ENCODE results near the gene DHX29.

Gene DHX29

DNA sequence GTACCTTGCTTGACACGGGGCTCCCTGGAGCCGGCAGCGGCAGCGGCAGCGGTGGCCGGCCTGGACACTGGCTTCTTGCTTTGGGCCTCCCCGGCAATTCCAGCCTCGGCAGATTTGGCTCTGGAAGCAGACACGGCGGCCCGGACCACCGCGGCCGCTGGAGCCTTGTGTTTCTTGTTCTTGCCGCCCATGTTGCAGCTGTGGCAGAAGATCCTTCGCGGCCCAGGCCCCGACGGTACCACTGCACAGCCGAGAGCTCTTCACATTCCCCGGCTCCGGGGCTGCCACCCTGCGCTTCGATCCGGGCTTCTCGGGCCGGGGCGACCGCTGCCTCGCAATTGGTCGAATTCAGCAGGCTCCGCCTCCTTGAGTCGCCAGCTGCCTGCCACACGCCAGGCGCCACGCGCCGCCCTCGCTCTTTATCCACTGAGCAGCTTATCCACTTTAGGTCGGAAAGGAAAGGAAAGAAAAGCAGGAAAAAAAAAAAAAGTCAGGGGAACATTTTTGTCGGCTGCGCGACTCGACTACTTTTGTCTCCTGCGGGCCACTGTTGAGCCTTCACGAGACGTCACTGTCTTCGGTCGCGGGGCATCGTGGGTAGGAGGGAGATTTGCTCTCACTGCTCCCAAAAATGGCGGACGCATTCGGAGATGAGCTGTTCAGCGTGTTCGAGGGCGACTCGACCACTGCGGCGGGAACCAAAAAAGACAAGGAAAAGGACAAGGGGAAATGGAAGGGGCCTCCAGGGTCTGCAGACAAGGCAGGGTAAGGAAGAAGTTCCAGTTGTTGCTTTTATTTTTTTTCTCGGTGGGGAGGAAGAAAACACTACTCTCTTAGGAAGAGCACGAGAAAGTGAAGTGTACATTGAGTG, at the start of gene DHX29, which contains the start of gene MTREX:
Gene DHX29, minus strand, starts transcription at position 312 of the 871 bp plus-strand sequence. Its CDS starts 121 bp downstream, at position 191.
Gene MTREX, plus strand, starts transcription at position 607 of the 871 bp plus-strand sequence. Its CDS starts 25 bp downstream, at position 632.
- TF ChIP-seq CEBPB (IDR thresholded peaks at IDR 0.05) (no peak), CREB1 (IDR thresholded peaks at IDR 0.05; ENCODE audit: low read depth) (peak; percentile 77), EP300 (IDR thresholded peaks at IDR 0.05; ENCODE audit: borderline replicate concordance) (no peak), FOXM1 (IDR thresholded peaks at IDR 0.05; ENCODE audit: borderline replicate concordance, low read depth) (no peak), YY1 (IDR thresholded peaks at IDR 0.05; ENCODE audit: low read depth) (peak; percentile 95), EGR1 (IDR thresholded peaks at IDR 0.05) (no peak), TCF12 (IDR thresholded peaks at IDR 0.05; ENCODE audit: low read depth) (0 out of 2 replicates have a peak, but pooled peaks have one; percentile 34), RAD21 (IDR thresholded peaks at IDR 0.05; ENCODE audit: low read depth) (no peak), NFIC (IDR thresholded peaks at IDR 0.05) (no peak), TAF1 (IDR thresholded peaks at IDR 0.05; ENCODE audit: low read depth) (peak; percentile 77), ZBTB7A (IDR thresholded peaks at IDR 0.05; ENCODE audit: low read depth) (no peak), TEAD4 (IDR thresholded peaks at IDR 0.05) (0 out of 2 replicates have a peak, but pooled peaks have one; percentile 33)
- TF ChIP-seq, protein P1, sequence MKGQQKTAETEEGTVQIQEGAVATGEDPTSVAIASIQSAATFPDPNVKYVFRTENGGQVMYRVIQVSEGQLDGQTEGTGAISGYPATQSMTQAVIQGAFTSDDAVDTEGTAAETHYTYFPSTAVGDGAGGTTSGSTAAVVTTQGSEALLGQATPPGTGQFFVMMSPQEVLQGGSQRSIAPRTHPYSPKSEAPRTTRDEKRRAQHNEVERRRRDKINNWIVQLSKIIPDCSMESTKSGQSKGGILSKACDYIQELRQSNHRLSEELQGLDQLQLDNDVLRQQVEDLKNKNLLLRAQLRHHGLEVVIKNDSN (IDR thresholded peaks at IDR 0.05), result no peak
- TF ChIP-seq, protein P2, sequence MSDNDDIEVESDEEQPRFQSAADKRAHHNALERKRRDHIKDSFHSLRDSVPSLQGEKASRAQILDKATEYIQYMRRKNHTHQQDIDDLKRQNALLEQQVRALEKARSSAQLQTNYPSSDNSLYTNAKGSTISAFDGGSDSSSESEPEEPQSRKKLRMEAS (IDR thresholded peaks at IDR 0.05), result peak; percentile 83
- TF ChIP-seq, protein P3, sequence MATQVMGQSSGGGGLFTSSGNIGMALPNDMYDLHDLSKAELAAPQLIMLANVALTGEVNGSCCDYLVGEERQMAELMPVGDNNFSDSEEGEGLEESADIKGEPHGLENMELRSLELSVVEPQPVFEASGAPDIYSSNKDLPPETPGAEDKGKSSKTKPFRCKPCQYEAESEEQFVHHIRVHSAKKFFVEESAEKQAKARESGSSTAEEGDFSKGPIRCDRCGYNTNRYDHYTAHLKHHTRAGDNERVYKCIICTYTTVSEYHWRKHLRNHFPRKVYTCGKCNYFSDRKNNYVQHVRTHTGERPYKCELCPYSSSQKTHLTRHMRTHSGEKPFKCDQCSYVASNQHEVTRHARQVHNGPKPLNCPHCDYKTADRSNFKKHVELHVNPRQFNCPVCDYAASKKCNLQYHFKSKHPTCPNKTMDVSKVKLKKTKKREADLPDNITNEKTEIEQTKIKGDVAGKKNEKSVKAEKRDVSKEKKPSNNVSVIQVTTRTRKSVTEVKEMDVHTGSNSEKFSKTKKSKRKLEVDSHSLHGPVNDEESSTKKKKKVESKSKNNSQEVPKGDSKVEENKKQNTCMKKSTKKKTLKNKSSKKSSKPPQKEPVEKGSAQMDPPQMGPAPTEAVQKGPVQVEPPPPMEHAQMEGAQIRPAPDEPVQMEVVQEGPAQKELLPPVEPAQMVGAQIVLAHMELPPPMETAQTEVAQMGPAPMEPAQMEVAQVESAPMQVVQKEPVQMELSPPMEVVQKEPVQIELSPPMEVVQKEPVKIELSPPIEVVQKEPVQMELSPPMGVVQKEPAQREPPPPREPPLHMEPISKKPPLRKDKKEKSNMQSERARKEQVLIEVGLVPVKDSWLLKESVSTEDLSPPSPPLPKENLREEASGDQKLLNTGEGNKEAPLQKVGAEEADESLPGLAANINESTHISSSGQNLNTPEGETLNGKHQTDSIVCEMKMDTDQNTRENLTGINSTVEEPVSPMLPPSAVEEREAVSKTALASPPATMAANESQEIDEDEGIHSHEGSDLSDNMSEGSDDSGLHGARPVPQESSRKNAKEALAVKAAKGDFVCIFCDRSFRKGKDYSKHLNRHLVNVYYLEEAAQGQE (IDR thresholded peaks at IDR 0.05; ENCODE audit: low read depth), result no peak

DNA sequence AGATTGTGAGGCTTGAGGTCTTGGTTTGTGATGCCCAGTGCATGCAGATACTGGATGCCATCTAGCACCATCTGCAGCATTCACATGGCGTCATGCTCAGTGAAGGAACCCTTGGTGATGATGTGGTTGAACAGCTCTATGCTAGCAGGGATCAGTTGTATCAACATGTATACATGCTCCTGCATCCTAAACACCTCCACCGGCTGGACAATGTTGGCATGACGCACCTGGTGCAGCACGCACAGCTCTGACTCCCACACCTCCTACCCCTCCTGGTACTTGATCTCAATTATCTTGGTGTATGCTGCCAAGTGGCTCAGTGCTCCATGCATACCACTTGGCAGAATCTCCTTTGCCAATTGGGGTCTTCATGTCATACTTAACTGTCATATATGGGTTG, 49.4 kb upstream of the DHX29 start:
- TF ChIP-seq, protein P1 (IDR thresholded peaks at IDR 0.05), result no peak
- no peak for TF ChIP-seq EP300 (IDR thresholded peaks at IDR 0.05; ENCODE audit: borderline replicate concordance)
- no peak for TF ChIP-seq ZBTB7A (IDR thresholded peaks at IDR 0.05; ENCODE audit: low read depth)
- TF ChIP-seq TCF12 (IDR thresholded peaks at IDR 0.05; ENCODE audit: low read depth), result no peak
- no peak for TF ChIP-seq FOXM1 (IDR thresholded peaks at IDR 0.05; ENCODE audit: borderline replicate concordance, low read depth)
- no peak for TF ChIP-seq CEBPB (IDR thresholded peaks at IDR 0.05)
- TF ChIP-seq, protein P2 (IDR thresholded peaks at IDR 0.05), result no peak
- TF ChIP-seq, protein P3 (IDR thresholded peaks at IDR 0.05; ENCODE audit: low read depth), result no peak
- no peak for TF ChIP-seq EGR1 (IDR thresholded peaks at IDR 0.05)
- TF ChIP-seq TAF1 (IDR thresholded peaks at IDR 0.05; ENCODE audit: low read depth), result no peak
- no peak for TF ChIP-seq YY1 (IDR thresholded peaks at IDR 0.05; ENCODE audit: low read depth)
- no peak for TF ChIP-seq TEAD4 (IDR thresholded peaks at IDR 0.05)
- no peak for TF ChIP-seq RAD21 (IDR thresholded peaks at IDR 0.05; ENCODE audit: low read depth)
- TF ChIP-seq NFIC (IDR thresholded peaks at IDR 0.05), result no peak
- no peak for TF ChIP-seq CREB1 (IDR thresholded peaks at IDR 0.05; ENCODE audit: low read depth)

GRCh38 chr5:55350754-55351153, 43.3 kb upstream of the DHX29 start:
- TF ChIP-seq, protein P1 (IDR thresholded peaks at IDR 0.05), result no peak
- no peak for TF ChIP-seq TEAD4 (IDR thresholded peaks at IDR 0.05)

GRCh38 chr5:55347786-55348185, 40.3 kb upstream of the DHX29 start:
- no peak for TF ChIP-seq NFIC (IDR thresholded peaks at IDR 0.05)
- TF ChIP-seq, protein P3 (IDR thresholded peaks at IDR 0.05; ENCODE audit: low read depth), result no peak
- no peak for TF ChIP-seq EP300 (IDR thresholded peaks at IDR 0.05; ENCODE audit: borderline replicate concordance)
- no peak for TF ChIP-seq TAF1 (IDR thresholded peaks at IDR 0.05; ENCODE audit: low read depth)
- TF ChIP-seq TCF12 (IDR thresholded peaks at IDR 0.05; ENCODE audit: low read depth), result no peak
- TF ChIP-seq YY1 (IDR thresholded peaks at IDR 0.05; ENCODE audit: low read depth), result no peak
- TF ChIP-seq, protein P2 (IDR thresholded peaks at IDR 0.05), result no peak
- TF ChIP-seq TEAD4 (IDR thresholded peaks at IDR 0.05), result no peak
- no peak for TF ChIP-seq CEBPB (IDR thresholded peaks at IDR 0.05)
- no peak for TF ChIP-seq RAD21 (IDR thresholded peaks at IDR 0.05; ENCODE audit: low read depth)
- no peak for TF ChIP-seq CREB1 (IDR thresholded peaks at IDR 0.05; ENCODE audit: low read depth)
- no peak for TF ChIP-seq FOXM1 (IDR thresholded peaks at IDR 0.05; ENCODE audit: borderline replicate concordance, low read depth)
- TF ChIP-seq EGR1 (IDR thresholded peaks at IDR 0.05), result no peak
- TF ChIP-seq, protein P1 (IDR thresholded peaks at IDR 0.05), result no peak
- no peak for TF ChIP-seq ZBTB7A (IDR thresholded peaks at IDR 0.05; ENCODE audit: low read depth)

All from Ishikawa (cell line).